Measurements from ENCODE around the gene ZNF107.

Gene ZNF107

GRCh38 chr7:64747802-64748201, 81.9 kb downstream of the ZNF107 start:
- in situ Hi-C loops (cut with HindIII; ENCODE audit: low sequenced_read_pairs): no loop called here
- DNase-seq (ENCODE audit: low read depth, low spot score): peak; percentile 2
- TF ChIP-seq, protein P1, sequence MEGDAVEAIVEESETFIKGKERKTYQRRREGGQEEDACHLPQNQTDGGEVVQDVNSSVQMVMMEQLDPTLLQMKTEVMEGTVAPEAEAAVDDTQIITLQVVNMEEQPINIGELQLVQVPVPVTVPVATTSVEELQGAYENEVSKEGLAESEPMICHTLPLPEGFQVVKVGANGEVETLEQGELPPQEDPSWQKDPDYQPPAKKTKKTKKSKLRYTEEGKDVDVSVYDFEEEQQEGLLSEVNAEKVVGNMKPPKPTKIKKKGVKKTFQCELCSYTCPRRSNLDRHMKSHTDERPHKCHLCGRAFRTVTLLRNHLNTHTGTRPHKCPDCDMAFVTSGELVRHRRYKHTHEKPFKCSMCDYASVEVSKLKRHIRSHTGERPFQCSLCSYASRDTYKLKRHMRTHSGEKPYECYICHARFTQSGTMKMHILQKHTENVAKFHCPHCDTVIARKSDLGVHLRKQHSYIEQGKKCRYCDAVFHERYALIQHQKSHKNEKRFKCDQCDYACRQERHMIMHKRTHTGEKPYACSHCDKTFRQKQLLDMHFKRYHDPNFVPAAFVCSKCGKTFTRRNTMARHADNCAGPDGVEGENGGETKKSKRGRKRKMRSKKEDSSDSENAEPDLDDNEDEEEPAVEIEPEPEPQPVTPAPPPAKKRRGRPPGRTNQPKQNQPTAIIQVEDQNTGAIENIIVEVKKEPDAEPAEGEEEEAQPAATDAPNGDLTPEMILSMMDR (IDR thresholded peaks at IDR 0.05; ENCODE audit: low read depth, low read length): no peak
- H3K4me3 ChIP-seq (ENCODE audit: low read depth, low read length): no peak overlapping the region

GRCh38 chr7:64753032-64753431, 87.1 kb downstream of the ZNF107 start:
- DNase-seq (ENCODE audit: low read depth, low spot score): no peak
- TF ChIP-seq, protein P1 (IDR thresholded peaks at IDR 0.05; ENCODE audit: low read depth, low read length): no peak
- no peak overlapping the region for H3K4me3 ChIP-seq (ENCODE audit: low read depth, low read length)
- in situ Hi-C loops (cut with HindIII; ENCODE audit: low sequenced_read_pairs): no loop called here

DNA sequence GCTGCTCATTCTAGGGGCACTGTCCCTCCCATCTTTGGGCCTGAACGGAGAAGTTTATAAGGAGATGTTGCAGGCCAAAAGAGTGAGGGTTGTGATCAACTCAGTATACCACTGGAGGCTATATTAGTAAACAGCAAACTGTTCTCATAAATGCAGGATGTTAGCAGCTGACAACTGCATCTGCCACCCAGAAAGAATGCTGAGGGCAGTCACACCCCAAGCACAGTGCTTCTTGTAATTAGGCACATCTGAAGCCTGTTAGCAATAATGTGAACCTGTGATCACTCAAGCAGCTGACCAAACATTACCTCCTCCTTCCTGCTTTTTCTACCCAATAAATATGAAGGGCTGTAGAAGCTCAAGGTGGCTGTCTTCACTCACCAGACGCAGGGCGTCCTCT, 89.9 kb downstream of the ZNF107 start:
- no peak for DNase-seq (ENCODE audit: low read depth, low spot score)
- H3K4me3 ChIP-seq (ENCODE audit: low read depth, low read length): no peak overlapping the region
- in situ Hi-C loops (cut with HindIII; ENCODE audit: low sequenced_read_pairs): no loop called here
- TF ChIP-seq, protein P1 (IDR thresholded peaks at IDR 0.05; ENCODE audit: low read depth, low read length): no peak

GRCh38 chr7:64758151-64758550, 92.2 kb downstream of the ZNF107 start:
- TF ChIP-seq, protein P1 (IDR thresholded peaks at IDR 0.05; ENCODE audit: low read depth, low read length): no peak
- no peak for DNase-seq (ENCODE audit: low read depth, low spot score)
- no peak overlapping the region for H3K4me3 ChIP-seq (ENCODE audit: low read depth, low read length)
- in situ Hi-C loops (cut with HindIII; ENCODE audit: low sequenced_read_pairs): no loop called here

All from astrocyte of the spinal cord (primary cell).